LoVo (cell line): ENCODE results near the gene HMOX2.

ENCODE experiments used
- DNase-seq: peaks from one replicate; pipeline ENCODE4 v3.0.0-alpha.2; 2016; ENCODE audit warnings: low spot score

Gene HMOX2

GRCh38 chr16:4475880-4476788 lies at the start of gene HMOX2:
TSS of gene HMOX2 (plus strand) at chr16:4476398. CDS start at chr16:4505525, 29,127 bp downstream.
- DNase-seq: peak; percentile 97

GRCh38 chr16:4426722-4427372 lies 49.4 kb upstream of the HMOX2 start:
- no peak for DNase-seq

GRCh38 chr16:4428500-4428899 lies 47.7 kb upstream of the HMOX2 start:
- no peak for DNase-seq

GRCh38 chr16:4431023-4431422 lies 45.2 kb upstream of the HMOX2 start:
- no peak for DNase-seq

GRCh38 chr16:4433228-4433627 lies 43.0 kb upstream of the HMOX2 start:
- no peak for DNase-seq

GRCh38 chr16:4433914-4434787 lies 42.0 kb upstream of the HMOX2 start:
- no peak for DNase-seq

GRCh38 chr16:4435337-4436067 lies 40.7 kb upstream of the HMOX2 start:
- no peak for DNase-seq

GRCh38 chr16:4437366-4437765 lies 38.8 kb upstream of the HMOX2 start:
- DNase-seq: no peak

GRCh38 chr16:4442371-4442770 lies 33.8 kb upstream of the HMOX2 start:
- DNase-seq: no peak

- DNase-seq: no peak
Measured at GRCh38 chr16:4443271-4443670, 32.9 kb upstream of the HMOX2 start.

- DNase-seq: no peak
Measured at GRCh38 chr16:4443986-4444385, 32.2 kb upstream of the HMOX2 start.

- DNase-seq: no peak
Measured at GRCh38 chr16:4450430-4450829, 25.8 kb upstream of the HMOX2 start.

- no peak for DNase-seq
Measured at GRCh38 chr16:4450931-4451519, 25.2 kb upstream of the HMOX2 start.

- no peak for DNase-seq
Measured at GRCh38 chr16:4452674-4453073, 23.5 kb upstream of the HMOX2 start.

- DNase-seq: no peak
Measured at GRCh38 chr16:4454623-4455022, 21.6 kb upstream of the HMOX2 start.

GRCh38 chr16:4455081-4455480 lies 21.1 kb upstream of the HMOX2 start:
- DNase-seq: no peak

- no peak for DNase-seq
Measured at GRCh38 chr16:4455951-4456350, 20.2 kb upstream of the HMOX2 start.

GRCh38 chr16:4460936-4461249 lies 15.3 kb upstream of the HMOX2 start:
- DNase-seq: no peak

GRCh38 chr16:4461250-4462085 lies 14.7 kb upstream of the HMOX2 start:
- DNase-seq: no peak

- DNase-seq: no peak
Measured at GRCh38 chr16:4463522-4464163, 12.6 kb upstream of the HMOX2 start.
